Occipital lobe (tissue), 2 donors: ENCODE measurements around the gene SPATA18. TPM values are rescaled to one million over a fixed set of nuclear protein-coding genes. Genes with fewer than 3 reads are reported as not detected.
"Not testable (repeated sequence)": the region's sequence is repeated elsewhere in the genome, so short reads cannot be mapped to it uniquely, and the experiment has no call there.

ENCODE experiments used
- DNase-seq: peaks from one replicate; lab custom pipeline; 2025; lab: John Stamatoyannopoulos, UW
- total RNA-seq: library from RNA; depleted of rRNA; stranded (reverse); fragments of >200 nt; gene quantifications from one replicate; pipeline ENCODE4 v1.2.3, GENCODE V29; 2014

The SPATA18 gene
- total RNA-seq, 1 donor from 2014 or later: 1.2 TPM

DNA sequence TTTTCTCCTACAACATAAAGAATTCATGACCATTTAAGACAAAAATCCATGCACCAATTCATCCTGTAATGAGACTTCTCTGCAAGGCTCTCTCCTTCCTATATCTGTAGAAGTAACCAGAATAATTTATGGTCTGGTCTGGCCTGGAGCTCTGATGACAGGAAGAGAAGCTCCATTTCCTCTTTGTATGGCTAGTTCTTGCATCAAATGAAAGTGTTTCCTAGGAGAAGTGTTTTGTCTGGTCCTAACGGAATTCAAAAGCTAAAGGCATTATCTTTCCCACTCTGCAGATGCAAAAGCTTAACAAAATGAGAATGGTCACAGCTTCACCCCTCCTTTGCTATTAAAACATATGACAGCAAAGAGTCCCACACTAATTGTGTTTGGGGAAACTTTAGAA is 55.1 kb downstream of the SPATA18 start:
- no peak for DNase-seq

DNA sequence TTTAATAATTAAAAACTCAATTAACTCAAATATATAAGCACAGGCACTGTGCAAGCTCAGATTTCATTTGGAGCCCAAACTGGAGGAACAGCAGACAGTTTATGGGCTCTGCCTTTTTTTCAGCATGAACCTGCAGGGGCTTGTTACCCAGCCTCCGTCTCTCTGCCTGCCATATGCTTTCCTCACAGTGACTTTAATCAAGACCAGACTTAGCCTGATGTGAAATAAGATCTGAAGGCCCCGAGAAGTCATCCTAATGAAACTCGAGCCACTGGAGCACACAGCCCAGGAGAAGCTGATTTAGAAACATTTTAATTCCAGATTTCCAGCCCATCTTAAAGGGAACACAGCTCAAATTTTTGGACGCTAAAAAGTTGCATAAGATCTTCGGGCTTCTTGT is 55.6 kb downstream of the SPATA18 start:
- no peak for DNase-seq

DNA sequence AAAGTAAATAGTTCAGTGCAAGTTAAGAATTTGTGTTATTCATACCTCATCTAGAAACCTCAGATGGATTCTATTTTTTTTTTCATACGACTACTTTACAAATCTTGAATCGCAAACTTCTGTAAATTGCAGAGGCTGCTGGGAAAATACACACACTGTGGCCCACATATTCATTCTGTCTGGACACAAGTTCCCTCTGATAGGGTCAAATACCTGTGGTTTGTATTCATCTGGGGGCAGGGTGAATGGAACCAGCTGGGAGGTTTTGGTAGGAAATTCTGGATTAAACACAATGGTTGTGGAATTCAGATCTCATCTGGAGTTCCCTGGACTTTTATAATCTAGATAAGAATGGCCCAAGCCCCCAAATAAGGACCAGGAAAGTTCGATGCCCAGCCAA is 56.2 kb downstream of the SPATA18 start:
- no peak for DNase-seq

- DNase-seq: no peak
Measured at GRCh38 chr4:52107745-52108144, 56.6 kb downstream of the SPATA18 start.

DNA sequence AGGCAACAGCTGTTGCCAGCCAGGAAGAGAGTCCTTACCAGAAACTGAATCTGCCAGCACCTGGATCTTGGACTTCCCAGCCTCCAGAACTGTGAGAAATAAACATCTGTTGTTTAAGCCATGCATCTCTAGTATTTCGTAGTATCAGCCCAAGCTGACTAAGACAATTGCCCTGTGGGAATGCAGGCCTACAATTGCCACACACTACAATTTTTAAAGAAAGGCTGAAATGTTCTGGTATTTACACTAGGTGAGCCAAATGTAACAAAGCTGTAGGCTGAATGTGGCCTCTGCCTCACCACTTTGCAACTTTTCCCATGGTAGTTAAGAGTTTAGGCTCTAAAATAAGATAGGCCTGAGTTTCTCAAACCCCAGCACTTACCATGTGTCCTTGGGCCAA is 59.1 kb downstream of the SPATA18 start:
- no peak for DNase-seq

DNA sequence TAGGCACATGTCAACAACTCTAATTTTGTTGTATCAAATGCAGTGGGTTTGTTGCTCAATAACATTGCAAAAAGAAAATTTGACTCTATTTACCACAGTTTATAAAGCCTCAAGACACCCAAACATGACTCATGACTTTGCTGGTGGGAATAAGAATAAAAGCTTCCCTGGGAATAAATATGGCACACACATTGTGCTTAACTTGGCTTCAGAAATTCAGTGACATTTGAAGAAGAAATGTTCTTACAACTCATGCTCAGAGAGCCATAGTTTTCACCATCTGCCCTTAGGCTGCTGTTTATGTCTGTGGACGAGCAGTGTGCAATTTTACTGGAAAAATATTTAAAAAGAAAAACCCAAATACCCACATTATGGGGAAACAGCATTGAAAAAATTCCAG is 60.9 kb downstream of the SPATA18 start:
- DNase-seq: no peak

GRCh38 chr4:52112411-52112810 is 61.3 kb downstream of the SPATA18 start:
- DNase-seq: no peak

- DNase-seq: no peak
Measured at GRCh38 chr4:52116641-52117040, 65.5 kb downstream of the SPATA18 start.

- no peak for DNase-seq
Measured at GRCh38 chr4:52126226-52126625, 75.1 kb downstream of the SPATA18 start.

DNA sequence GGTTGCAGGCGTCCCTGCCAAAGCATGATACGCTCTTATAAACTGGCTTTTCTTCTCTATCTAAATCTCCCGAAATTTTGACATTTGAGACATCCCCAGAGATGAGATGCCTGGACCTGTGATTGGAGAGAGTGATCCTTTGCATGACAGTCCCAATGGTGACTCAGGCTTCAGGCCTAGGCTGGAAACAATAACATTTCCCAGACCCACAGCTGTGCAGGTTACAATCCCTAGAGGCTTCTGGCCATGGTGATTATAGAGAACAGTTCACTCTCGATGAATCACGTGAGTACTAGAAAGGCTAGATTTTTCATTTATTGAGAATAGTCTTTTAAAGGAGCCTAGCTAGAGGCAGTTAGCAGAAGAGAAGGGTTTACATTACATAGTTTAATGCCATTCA is 75.9 kb downstream of the SPATA18 start:
- DNase-seq: no peak

DNA sequence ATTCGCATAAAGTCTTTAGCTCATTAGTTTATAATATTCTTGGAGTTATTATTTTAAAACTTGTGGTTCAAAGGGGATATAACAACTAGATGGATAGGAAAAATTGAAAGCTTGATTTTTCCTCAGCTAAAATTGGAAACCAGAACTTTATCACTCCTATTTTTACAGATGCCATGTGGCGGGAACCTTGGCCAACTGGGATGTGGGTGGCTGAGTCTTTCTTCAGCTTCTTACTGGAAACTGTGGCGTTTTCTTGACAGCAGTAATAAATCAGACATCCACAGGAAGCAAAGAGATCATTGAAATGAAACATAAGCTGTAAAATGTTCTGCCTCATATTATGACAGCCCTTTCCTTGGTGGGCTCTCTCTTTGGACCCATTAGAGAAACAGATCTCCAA is 84.1 kb downstream of the SPATA18 start:
- DNase-seq: no peak

DNA sequence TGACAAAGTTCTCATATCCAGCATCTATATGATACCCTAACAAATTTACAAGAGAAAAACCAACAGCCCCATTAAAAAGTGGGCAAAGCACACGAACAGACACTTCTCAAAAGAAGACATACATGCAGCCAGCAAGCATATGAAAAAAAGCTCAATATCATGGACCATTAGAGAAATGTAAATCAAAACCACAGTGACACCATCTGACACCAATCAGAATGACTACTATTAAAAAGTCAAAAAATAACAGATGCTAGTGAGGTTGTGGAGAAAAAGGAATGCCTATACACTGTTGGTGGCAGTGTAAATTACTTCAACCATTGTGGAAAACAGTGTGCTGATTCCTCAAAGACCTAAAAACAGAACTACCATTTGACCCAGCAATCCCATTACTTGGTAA is 86.0 kb downstream of the SPATA18 start:
- DNase-seq: not testable (repeated sequence)

- no peak for DNase-seq
Measured at GRCh38 chr4:52142816-52143215, 91.7 kb downstream of the SPATA18 start.

DNA sequence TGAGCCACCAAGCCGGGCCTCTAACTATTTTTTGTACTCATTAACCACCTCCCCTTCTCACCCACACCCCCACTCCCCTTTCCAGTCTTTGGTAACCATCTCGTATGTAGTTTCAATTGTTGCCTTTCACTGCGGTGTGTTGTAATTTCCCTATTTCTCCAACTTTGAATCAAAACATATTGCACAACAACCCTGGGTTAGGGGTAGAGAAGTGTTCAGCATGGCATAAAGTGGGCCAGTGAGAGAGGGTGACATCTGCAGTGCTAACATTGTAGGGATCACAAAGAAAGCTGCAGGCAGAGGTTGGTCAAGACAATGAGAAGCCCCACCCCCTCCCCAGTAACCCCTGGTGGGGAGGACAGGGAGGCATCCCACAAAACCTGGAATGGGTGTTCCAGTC is 92.7 kb downstream of the SPATA18 start:
- DNase-seq: no peak

DNA sequence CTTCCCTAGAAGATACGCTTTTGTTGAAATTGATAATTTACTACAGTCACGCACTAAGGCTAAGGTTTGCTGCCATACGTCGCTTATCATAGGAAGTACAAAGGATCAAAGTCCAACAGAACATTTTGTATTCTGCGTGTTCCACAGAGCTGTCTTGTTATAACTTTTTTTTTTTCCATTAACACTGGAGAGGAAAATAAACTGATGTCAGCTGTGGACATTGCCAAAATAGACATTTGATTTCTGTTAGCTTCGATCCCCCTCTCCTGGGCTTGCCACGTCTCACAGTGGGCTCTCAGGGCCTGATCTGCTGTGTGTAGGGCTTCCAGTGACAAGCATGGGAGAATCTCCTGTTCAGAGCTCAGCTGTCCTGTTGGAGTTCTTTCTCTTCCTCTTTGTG is 93.3 kb downstream of the SPATA18 start:
- DNase-seq: no peak

Other genes with a start within 250 kb of the SPATA18 start
- gene DCUN1D4, start 208.2 kb upstream of the SPATA18 start, total RNA-seq: 119 TPM
- 0.47 TPM for gene LRRC66, start 30.9 kb upstream of the SPATA18 start, total RNA-seq
- gene SGCB, start 13.0 kb upstream of the SPATA18 start, total RNA-seq: 65.5 TPM